Panc1 (cell line): Measurements from ENCODE around the gene DIAPH3. TPM values are rescaled to one million over a fixed set of nuclear protein-coding genes. Genes with fewer than 3 reads are reported as not detected.

Source experiments
- ATAC-seq: fragments of 200-7000 bp; cut with Tn5 transposase; 2 replicates; pipeline ENCODE4 v1.9.1; 2020; ENCODE audit warnings: mild to moderate bottlenecking, moderate library complexity
- BruUV-seq: library from RNA; stranded (reverse); fragments of 400-500 nt; replicated peaks from 2 replicates; lab custom pipeline; 2021; lab: Mats Ljungman, UMichigan
- CTCF ChIA-PET: fragments of 300-600 bp; sonication (Branson Sonifier 250); formaldehyde crosslinking; loops from one replicate; lab custom pipeline; 2022; ENCODE audit warnings: antibody characterized with exemption; lab: Charles Lee
- POLR2A ChIA-PET: fragments of 300-600 bp; sonication (Branson Sonifier 250); formaldehyde crosslinking; loops from one replicate; lab custom pipeline; 2022; ENCODE audit warnings: antibody characterized with exemption; lab: Charles Lee
- DNase-seq: peaks from one replicate; pipeline ENCODE4 v3.0.0-alpha.2; 2010; ENCODE audit warnings: low read depth, low spot score
- H3K27ac ChIP-seq: 2 replicates; pipeline ENCODE4 v1.5.1; 2011; ENCODE audit warnings: mild to moderate bottlenecking, low read length, inconsistent platforms
- H3K27me3 ChIP-seq: fragments of 200-500 bp; sonication (Bioruptor generic); 2 replicates; pipeline ENCODE4 v1.6.0; 2014; ENCODE audit warnings: low read length, inconsistent platforms; ENCODE audit not compliant: control insufficient read depth, insufficient read depth
- H3K36me3 ChIP-seq: fragments of 200-500 bp; sonication (Bioruptor generic); 2 replicates; pipeline ENCODE4 v1.5.1; 2014; ENCODE audit warnings: inconsistent platforms, mild to moderate bottlenecking, low read length, moderate library complexity; ENCODE audit not compliant: control insufficient read depth, insufficient read depth
- H3K4me1 ChIP-seq: 2 replicates; pipeline ENCODE4 v1.5.1; 2011; ENCODE audit warnings: inconsistent platforms, mild to moderate bottlenecking, low read length, moderate library complexity; ENCODE audit not compliant: control insufficient read depth, insufficient read depth
- H3K4me3 ChIP-seq, 2 experiments: 2 replicates each; pipeline ENCODE4 v1.5.1; 2011 to 2012; ENCODE audit warnings: low read depth in 2 of 2, low read length in 2 of 2, mild to moderate bottlenecking in 2 of 2, inconsistent platforms in 1 of 2, moderate library complexity in 1 of 2
- H3K9me3 ChIP-seq: fragments of 200-500 bp; sonication (Bioruptor generic); 2 replicates; pipeline ENCODE4 v1.5.1; 2014; ENCODE audit warnings: low read depth, mild to moderate bottlenecking, inconsistent platforms, low read length, moderate library complexity; ENCODE audit not compliant: control insufficient read depth, insufficient read depth
- CTCF ChIP-seq: fragments of 450-650 bp; IDR thresholded peaks from 2 replicates; pipeline ENCODE4 v1.5.1; 2017; ENCODE audit warnings: mild to moderate bottlenecking
- POLR2AphosphoS5 ChIP-seq: IDR thresholded peaks from 2 replicates; pipeline ENCODE4 v1.6.1; 2012; ENCODE audit warnings: mild to moderate bottlenecking, low read depth, low read length, moderate library complexity
- REST ChIP-seq, 2 experiments: IDR thresholded peaks; 2 replicates each; pipeline ENCODE4 v1.6.1; 2011 to 2012; ENCODE audit warnings: low read depth in 2 of 2, control low read depth in 1 of 2, low read length in 1 of 2, mild to moderate bottlenecking in 1 of 2, moderate library complexity in 1 of 2; ENCODE audit not compliant: insufficient read depth in 1 of 2
- SIN3A ChIP-seq: IDR thresholded peaks from 2 replicates; pipeline ENCODE4 v1.6.1; 2012; ENCODE audit warnings: low read depth, mild to moderate bottlenecking, low read length, moderate library complexity, borderline replicate concordance; ENCODE audit not compliant: insufficient read depth
- TCF7L2 ChIP-seq: IDR thresholded peaks from 2 replicates; pipeline ENCODE4 v1.6.1; 2011; ENCODE audit warnings: mild to moderate bottlenecking, low read depth, low read length, inconsistent platforms
- in situ Hi-C: cut with HindIII; loops from 2 replicates; pipeline ENCODE4 v1.10.0; 2016; ENCODE audit warnings: low sequenced_read_pairs, low pct_unique_long_range_greater_than_20kb
- intact Hi-C: fragments of 100-400 bp; cut with micrococcal nuclease; formaldehyde crosslinking; loops from one replicate; pipeline ENCODE4 v1.10.0; 2022; ENCODE audit not compliant: unreplicated experiment
- total RNA-seq: library from RNA; stranded (reverse); gene quantifications from one replicate; pipeline ENCODE4 v1.2.1, GENCODE V29; 2021; ENCODE audit not compliant: unreplicated experiment

DIAPH3 gene
- total RNA-seq, 1 experiment from 2014 or later, result 15.4 TPM

- ChIA-PET POLR2A (no interaction called here), CTCF (no interaction called here)
- TF ChIP-seq TCF7L2 (no peak), POLR2AphosphoS5 (no peak), SIN3A (no peak), REST (IDR thresholded peaks at IDR 0.05; ENCODE audit: insufficient read depth in 1 of 2, low read depth in 2 of 2, low read length in 1 of 2) (no peak), CTCF (no peak)
- DNase-seq, result no peak
- H3K36me3 ChIP-seq, result no peaks in the 10 kb centered on the region
- H3K9me3 ChIP-seq, result no peaks in the 10 kb centered on the region
- no peak overlapping the region for H3K4me3 ChIP-seq
- no peak overlapping the region; the same call in 1 of the 2 replicates for H3K27ac ChIP-seq
- in situ Hi-C loops, result no loop called here
- no TSS peak for BruUV-seq
- H3K4me1 ChIP-seq, result peaks cover 3% of the 10 kb centered on the region; the same call in 1 of the 2 replicates
- ATAC-seq, result no peak
- intact Hi-C loops, result no loop called here
- no peaks in the 10 kb centered on the region for H3K27me3 ChIP-seq
Measured at GRCh38 chr13:60135344-60135743, 28.4 kb downstream of the DIAPH3 start.

- Histone ChIP-seq H3K4me1 (no peaks in the 10 kb centered on the region; the same call in 1 of the 2 replicates), H3K27ac (no peak overlapping the region), H3K27me3 (no peaks in the 10 kb centered on the region), H3K36me3 (no peaks in the 10 kb centered on the region), H3K4me3 (no peak overlapping the region), H3K9me3 (no peaks in the 10 kb centered on the region)
- CTCF ChIA-PET, result no interaction called here
- intact Hi-C loops (no loop called here), in situ Hi-C loops (no loop called here)
- TF ChIP-seq REST (IDR thresholded peaks at IDR 0.05; ENCODE audit: insufficient read depth in 1 of 2, low read depth in 2 of 2, low read length in 1 of 2) (no peak), CTCF (peak; percentile 26; the same call in 1 of the 2 replicates)
- POLR2A ChIA-PET, result no interaction called here
- no TSS peak for BruUV-seq
- ATAC-seq (no peak), DNase-seq (no peak)
Measured at GRCh38 chr13:60134376-60134775, 29.4 kb downstream of the DIAPH3 start.
